SK-N-SH (cell line): ENCODE data around the gene LIG1. TPM values are rescaled to one million over a fixed set of nuclear protein-coding genes. Genes with fewer than 3 reads are reported as not detected.

Experiments used
- CTCF ChIA-PET: fragments of 300-600, 350-600 bp; formaldehyde crosslinking; extraction: SDS; loops from one replicate; lab custom pipeline; 2021; lab: Yijun Ruan, JAX
- POLR2A ChIA-PET: fragments of 350-600 bp; sonication (Branson Sonifier 250); formaldehyde crosslinking; extraction: SDS; loops from one replicate; lab custom pipeline; 2020; ENCODE audit warnings: antibody characterized with exemption, inconsistent platforms; lab: Yijun Ruan, JAX
- DNase-seq: peaks from one replicate; pipeline ENCODE4 v3.0.0; 2012
- H2AFZ ChIP-seq: fragments of 200-600 bp; sonication (generic); 2 replicates; pipeline ENCODE4 v1.8.1; 2016; ENCODE audit warnings: antibody characterized with exemption, mild to moderate bottlenecking, low read depth
- H3F3A ChIP-seq: fragments of 200-600 bp; sonication (generic); replicated peaks from 2 replicates; pipeline ENCODE3; 2016; ENCODE audit warnings: antibody characterized with exemption, mild to moderate bottlenecking; ENCODE audit not compliant: insufficient read depth
- H3K27ac ChIP-seq, 2 experiments: fragments of 200-500 bp in 1 of 2; fragments of 200-600 bp in 1 of 2; sonication (Bioruptor generic) in 1 of 2; sonication (generic), shearing (Covaris generic) in 1 of 2; 2 replicates each; pipeline versions ENCODE4 v1.5.1 to v1.6.1; 2014 to 2016; ENCODE audit warnings: low read depth in 2 of 2, inconsistent platforms in 1 of 2, low read length in 1 of 2, mild to moderate bottlenecking in 1 of 2, mixed read lengths in 1 of 2
- H3K27me3 ChIP-seq: fragments of 200-600 bp; sonication (generic), shearing (Covaris generic); 2 replicates; pipeline ENCODE4 v1.6.1; 2016; ENCODE audit warnings: mixed run types; ENCODE audit not compliant: insufficient read depth
- H3K36me3 ChIP-seq, 2 experiments: fragments of 200-500 bp in 1 of 2; fragments of 200-600 bp in 1 of 2; sonication (Bioruptor generic) in 1 of 2; sonication (generic) in 1 of 2; replicated peaks in 1 of 2; 2 replicates each; pipeline versions ENCODE3 to v1.5.1; 2014 to 2016; ENCODE audit warnings: low read length in 1 of 2, mild to moderate bottlenecking in 1 of 2; ENCODE audit not compliant: insufficient read depth in 2 of 2, control insufficient read depth in 1 of 2
- H3K4me1 ChIP-seq, 2 experiments: fragments of 200-500 bp in 1 of 2; fragments of 200-600 bp in 1 of 2; sonication (Bioruptor generic) in 1 of 2; sonication (generic), shearing (Covaris generic) in 1 of 2; 2 replicates each; pipeline versions ENCODE4 v1.5.1 to v1.6.1; 2014 to 2016; ENCODE audit warnings: low read depth in 1 of 2, low read length in 1 of 2, mixed run types in 1 of 2; ENCODE audit not compliant: insufficient read depth in 2 of 2, control insufficient read depth in 1 of 2
- H3K4me2 ChIP-seq: fragments of 200-600 bp; sonication (generic), shearing (Covaris generic); 2 replicates; pipeline ENCODE4 v1.6.1; 2017; ENCODE audit warnings: mixed run types
- H3K4me3 ChIP-seq, 2 experiments: fragments of 200-500 bp in 1 of 2; fragments of 200-600 bp in 1 of 2; sonication (Bioruptor generic) in 1 of 2; sonication (generic), shearing (Covaris generic) in 1 of 2; 2 replicates each; pipeline versions ENCODE4 v1.5.1 to v1.8.1; 2014 to 2016; ENCODE audit warnings: low read depth in 2 of 2, inconsistent platforms in 1 of 2, low read length in 1 of 2, mild to moderate bottlenecking in 1 of 2, mixed read lengths in 1 of 2, moderate library complexity in 1 of 2
- H3K79me2 ChIP-seq: fragments of 200-600 bp; sonication (generic); 2 replicates; pipeline ENCODE4 v1.8.1; 2017; ENCODE audit warnings: mild to moderate bottlenecking; ENCODE audit not compliant: insufficient read depth
- H3K9ac ChIP-seq: fragments of 200-600 bp; sonication (generic); 2 replicates; pipeline ENCODE4 v1.6.1; 2017; ENCODE audit warnings: mixed run types
- H3K9me2 ChIP-seq: fragments of 200-600 bp; sonication (generic); 2 replicates; pipeline ENCODE4 v1.6.1; 2017; ENCODE audit warnings: mixed run types
- H3K9me3 ChIP-seq: fragments of 200-600 bp; sonication (generic); 2 replicates; pipeline ENCODE4 v1.6.1; 2017; ENCODE audit warnings: mixed run types, mild to moderate bottlenecking, moderate library complexity
- H4K20me1 ChIP-seq: fragments of 200-600 bp; sonication (generic); 2 replicates; pipeline ENCODE4 v1.6.1; 2017; ENCODE audit warnings: mild to moderate bottlenecking, mixed run types; ENCODE audit not compliant: insufficient read depth
- FOXM1 ChIP-seq: IDR thresholded peaks from 2 replicates; pipeline ENCODE4 v1.4.0; 2012; ENCODE audit warnings: low read depth, mild to moderate bottlenecking
- GABPA ChIP-seq: IDR thresholded peaks from 2 replicates; pipeline ENCODE4 v1.4.0; 2012; ENCODE audit warnings: low read depth, mild to moderate bottlenecking
- MXI1 ChIP-seq: IDR thresholded peaks from 2 replicates; pipeline ENCODE4 v1.6.1; 2012; ENCODE audit warnings: mild to moderate bottlenecking, low read depth, low read length, improper control_type of control experiment
- RAD21 ChIP-seq: IDR thresholded peaks from 2 replicates; pipeline ENCODE4 v1.6.1; 2012; ENCODE audit warnings: mild to moderate bottlenecking, low read length
- SMC3 ChIP-seq: IDR thresholded peaks from 2 replicates; pipeline ENCODE4 v1.6.1; 2012; ENCODE audit warnings: low read depth, low read length, improper control_type of control experiment
- TCF12 ChIP-seq: IDR thresholded peaks from 2 replicates; pipeline ENCODE4 v1.4.0; 2012
- YY1 ChIP-seq: IDR thresholded peaks from 2 replicates; pipeline ENCODE4 v1.4.0; 2012; ENCODE audit warnings: low read depth, mild to moderate bottlenecking
- WGBS: methylation state at CpG from one replicate; pipeline ENCODE4 v1.1.6; 2017; ENCODE audit warnings: low lambda C conversion rate; 5-methylcytosine and 5-hydroxymethylcytosine counted together
- polyA plus RNA-seq, 3 experiments: library from polyadenylated mRNA; depleted of rRNA; stranded (reverse); fragments of >200 nt; gene quantifications; 2 replicates each; pipeline ENCODE4 v1.2.3, GENCODE V29; 2012
- TF ChIP-seq, protein P1 (sequence below): IDR thresholded peaks from 2 replicates; pipeline ENCODE4 v1.6.1; 2012; ENCODE audit warnings: mild to moderate bottlenecking, low read depth, low read length, moderate library complexity
- TF ChIP-seq, protein P2 (sequence below): fragments of 150-350 bp; IDR thresholded peaks from 2 replicates; pipeline ENCODE4 v1.6.1; 2016; ENCODE audit warnings: mild to moderate bottlenecking, low read depth, low read length
- TF ChIP-seq, protein P3 (sequence below): IDR thresholded peaks from 2 replicates; pipeline ENCODE4; 2012
- TF ChIP-seq, protein P4 (sequence below): fragments of 200-600 bp; sonication (generic); IDR thresholded peaks from 2 replicates; pipeline ENCODE4 v1.6.1; 2017; ENCODE audit warnings: antibody characterized with exemption, mild to moderate bottlenecking, moderate library complexity
- TF ChIP-seq, protein P5 (sequence below): IDR thresholded peaks from 2 replicates; pipeline ENCODE4 v1.4.0; 2012; ENCODE audit warnings: low read depth, borderline replicate concordance

The LIG1 gene
- polyA plus RNA-seq, 1 of the 3 experiments (the other 2 are of a cell fraction) = 53.0 TPM

DNA sequence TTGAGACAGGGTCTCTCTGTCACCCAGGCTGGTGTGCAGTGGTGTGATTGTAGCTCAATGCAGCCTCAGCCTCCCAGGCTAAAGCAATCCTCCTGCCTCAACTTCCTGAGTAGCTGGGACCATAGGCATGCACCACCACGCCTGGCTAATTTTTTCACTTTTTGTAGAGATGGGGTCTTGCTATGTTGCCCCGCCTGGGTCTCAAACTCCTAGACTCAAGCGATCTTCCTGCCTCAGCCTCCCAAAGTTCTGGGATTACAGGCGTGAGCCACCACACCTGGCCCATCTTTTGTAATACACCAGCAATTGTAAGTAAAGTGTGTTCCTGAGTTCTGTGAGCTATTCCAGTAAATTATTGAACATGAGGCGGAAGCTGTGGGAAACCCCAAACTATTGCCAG is 66.2 kb downstream of the LIG1 start:
- ChIA-PET POLR2A (no interaction called here), CTCF (interaction anchor here (1.0 to 10.8 kb wide), 3 partner anchors 48 to 157 kb away, joined by 3 to 168 read pairs (median 5); no protein-coding TSS in a partner anchor)
- no peak overlapping the region for H3K4me3 ChIP-seq
- no peak overlapping the region for H3K27ac ChIP-seq
- no peaks in the 10 kb centered on the region for H3K9me3 ChIP-seq
- TF ChIP-seq FOXM1 (no peak), MXI1 (no peak), YY1 (no peak)
- TF ChIP-seq, protein P1, sequence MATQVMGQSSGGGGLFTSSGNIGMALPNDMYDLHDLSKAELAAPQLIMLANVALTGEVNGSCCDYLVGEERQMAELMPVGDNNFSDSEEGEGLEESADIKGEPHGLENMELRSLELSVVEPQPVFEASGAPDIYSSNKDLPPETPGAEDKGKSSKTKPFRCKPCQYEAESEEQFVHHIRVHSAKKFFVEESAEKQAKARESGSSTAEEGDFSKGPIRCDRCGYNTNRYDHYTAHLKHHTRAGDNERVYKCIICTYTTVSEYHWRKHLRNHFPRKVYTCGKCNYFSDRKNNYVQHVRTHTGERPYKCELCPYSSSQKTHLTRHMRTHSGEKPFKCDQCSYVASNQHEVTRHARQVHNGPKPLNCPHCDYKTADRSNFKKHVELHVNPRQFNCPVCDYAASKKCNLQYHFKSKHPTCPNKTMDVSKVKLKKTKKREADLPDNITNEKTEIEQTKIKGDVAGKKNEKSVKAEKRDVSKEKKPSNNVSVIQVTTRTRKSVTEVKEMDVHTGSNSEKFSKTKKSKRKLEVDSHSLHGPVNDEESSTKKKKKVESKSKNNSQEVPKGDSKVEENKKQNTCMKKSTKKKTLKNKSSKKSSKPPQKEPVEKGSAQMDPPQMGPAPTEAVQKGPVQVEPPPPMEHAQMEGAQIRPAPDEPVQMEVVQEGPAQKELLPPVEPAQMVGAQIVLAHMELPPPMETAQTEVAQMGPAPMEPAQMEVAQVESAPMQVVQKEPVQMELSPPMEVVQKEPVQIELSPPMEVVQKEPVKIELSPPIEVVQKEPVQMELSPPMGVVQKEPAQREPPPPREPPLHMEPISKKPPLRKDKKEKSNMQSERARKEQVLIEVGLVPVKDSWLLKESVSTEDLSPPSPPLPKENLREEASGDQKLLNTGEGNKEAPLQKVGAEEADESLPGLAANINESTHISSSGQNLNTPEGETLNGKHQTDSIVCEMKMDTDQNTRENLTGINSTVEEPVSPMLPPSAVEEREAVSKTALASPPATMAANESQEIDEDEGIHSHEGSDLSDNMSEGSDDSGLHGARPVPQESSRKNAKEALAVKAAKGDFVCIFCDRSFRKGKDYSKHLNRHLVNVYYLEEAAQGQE = no peak
- TF ChIP-seq, protein P2, sequence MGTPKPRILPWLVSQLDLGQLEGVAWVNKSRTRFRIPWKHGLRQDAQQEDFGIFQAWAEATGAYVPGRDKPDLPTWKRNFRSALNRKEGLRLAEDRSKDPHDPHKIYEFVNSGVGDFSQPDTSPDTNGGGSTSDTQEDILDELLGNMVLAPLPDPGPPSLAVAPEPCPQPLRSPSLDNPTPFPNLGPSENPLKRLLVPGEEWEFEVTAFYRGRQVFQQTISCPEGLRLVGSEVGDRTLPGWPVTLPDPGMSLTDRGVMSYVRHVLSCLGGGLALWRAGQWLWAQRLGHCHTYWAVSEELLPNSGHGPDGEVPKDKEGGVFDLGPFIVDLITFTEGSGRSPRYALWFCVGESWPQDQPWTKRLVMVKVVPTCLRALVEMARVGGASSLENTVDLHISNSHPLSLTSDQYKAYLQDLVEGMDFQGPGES = no peak
- WGBS = 78% methylated on average over 5 of the region's 5 CpGs
- H3K4me1 ChIP-seq = no peaks in the 10 kb centered on the region
- H4K20me1 ChIP-seq = no peaks in the 10 kb centered on the region
- DNase-seq = no peak
- no peak overlapping the region for H3K4me2 ChIP-seq
- peaks cover 3% of the 10 kb centered on the region for H3F3A ChIP-seq
- no peaks in the 10 kb centered on the region for H3K36me3 ChIP-seq
- H3K9ac ChIP-seq = no peak overlapping the region
- no peaks in the 10 kb centered on the region for H3K9me2 ChIP-seq
- no peaks in the 10 kb centered on the region for H3K79me2 ChIP-seq
- H2AFZ ChIP-seq = no peak overlapping the region
- no peaks in the 10 kb centered on the region for H3K27me3 ChIP-seq

DNA sequence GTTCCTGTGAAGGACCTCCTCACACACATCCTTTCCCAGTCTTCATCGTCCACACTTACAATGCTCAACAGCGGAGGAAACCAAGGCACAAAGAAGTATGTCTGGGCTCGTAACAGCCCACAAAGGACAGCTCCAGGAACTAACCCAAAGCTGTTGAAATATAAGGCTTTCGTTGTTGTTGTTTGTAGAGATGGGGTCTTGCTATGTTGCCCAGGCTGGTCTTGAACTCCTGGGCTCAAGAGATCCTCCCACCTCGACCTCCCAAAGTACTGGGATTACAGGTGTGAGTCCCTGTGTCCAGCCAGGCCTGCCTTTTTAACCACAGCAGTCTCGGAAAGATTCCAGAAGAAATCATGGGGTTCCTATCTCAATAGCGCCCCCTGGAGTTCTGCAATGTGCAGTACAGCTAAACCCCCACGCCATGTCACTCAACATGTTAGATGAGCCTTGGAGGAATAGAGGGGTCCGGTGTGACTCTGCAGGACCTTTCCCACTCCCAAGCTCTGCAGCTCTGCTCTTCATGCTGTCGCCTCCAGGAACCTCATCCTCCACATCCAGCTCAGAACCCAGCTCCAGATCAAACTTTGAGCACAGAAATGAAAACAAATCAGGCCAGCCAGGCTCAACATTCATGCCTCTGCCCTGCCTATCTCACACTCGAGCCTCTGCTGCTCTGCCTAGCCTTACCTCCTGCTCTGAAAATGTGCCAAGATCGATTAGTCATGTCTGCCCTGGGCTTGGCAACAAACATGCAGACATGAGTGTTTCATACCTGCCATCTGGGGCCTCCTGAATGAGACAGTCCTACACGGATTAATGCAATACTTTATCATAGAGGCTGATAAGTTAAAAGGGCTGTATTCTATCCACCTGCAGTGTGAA is 67.0 kb downstream of the LIG1 start:
- Histone ChIP-seq H3K27ac (no peak overlapping the region), H2AFZ (no peak overlapping the region), H3F3A (peaks cover under 1% of the 10 kb centered on the region), H3K9me2 (no peaks in the 10 kb centered on the region), H3K9me3 (no peaks in the 10 kb centered on the region), H3K79me2 (no peaks in the 10 kb centered on the region), H4K20me1 (no peaks in the 10 kb centered on the region), H3K27me3 (no peaks in the 10 kb centered on the region), H3K4me1 (no peaks in the 10 kb centered on the region), H3K9ac (no peak overlapping the region), H3K36me3 (no peaks in the 10 kb centered on the region), H3K4me3 (no peak overlapping the region; a peak in 1 of 4 replicates), H3K4me2 (no peak overlapping the region)
- TF ChIP-seq, protein P3, sequence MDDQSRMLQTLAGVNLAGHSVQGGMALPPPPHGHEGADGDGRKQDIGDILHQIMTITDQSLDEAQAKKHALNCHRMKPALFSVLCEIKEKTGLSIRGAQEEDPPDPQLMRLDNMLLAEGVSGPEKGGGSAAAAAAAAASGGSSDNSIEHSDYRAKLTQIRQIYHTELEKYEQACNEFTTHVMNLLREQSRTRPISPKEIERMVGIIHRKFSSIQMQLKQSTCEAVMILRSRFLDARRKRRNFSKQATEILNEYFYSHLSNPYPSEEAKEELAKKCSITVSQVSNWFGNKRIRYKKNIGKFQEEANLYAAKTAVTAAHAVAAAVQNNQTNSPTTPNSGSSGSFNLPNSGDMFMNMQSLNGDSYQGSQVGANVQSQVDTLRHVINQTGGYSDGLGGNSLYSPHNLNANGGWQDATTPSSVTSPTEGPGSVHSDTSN = peak; percentile 73
- TF ChIP-seq RAD21 (peak; percentile 65), TCF12 (no peak), SMC3 (peak; percentile 83), GABPA (no peak), MXI1 (no peak)
- TF ChIP-seq, protein P4, sequence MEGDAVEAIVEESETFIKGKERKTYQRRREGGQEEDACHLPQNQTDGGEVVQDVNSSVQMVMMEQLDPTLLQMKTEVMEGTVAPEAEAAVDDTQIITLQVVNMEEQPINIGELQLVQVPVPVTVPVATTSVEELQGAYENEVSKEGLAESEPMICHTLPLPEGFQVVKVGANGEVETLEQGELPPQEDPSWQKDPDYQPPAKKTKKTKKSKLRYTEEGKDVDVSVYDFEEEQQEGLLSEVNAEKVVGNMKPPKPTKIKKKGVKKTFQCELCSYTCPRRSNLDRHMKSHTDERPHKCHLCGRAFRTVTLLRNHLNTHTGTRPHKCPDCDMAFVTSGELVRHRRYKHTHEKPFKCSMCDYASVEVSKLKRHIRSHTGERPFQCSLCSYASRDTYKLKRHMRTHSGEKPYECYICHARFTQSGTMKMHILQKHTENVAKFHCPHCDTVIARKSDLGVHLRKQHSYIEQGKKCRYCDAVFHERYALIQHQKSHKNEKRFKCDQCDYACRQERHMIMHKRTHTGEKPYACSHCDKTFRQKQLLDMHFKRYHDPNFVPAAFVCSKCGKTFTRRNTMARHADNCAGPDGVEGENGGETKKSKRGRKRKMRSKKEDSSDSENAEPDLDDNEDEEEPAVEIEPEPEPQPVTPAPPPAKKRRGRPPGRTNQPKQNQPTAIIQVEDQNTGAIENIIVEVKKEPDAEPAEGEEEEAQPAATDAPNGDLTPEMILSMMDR = peak; percentile 79
- TF ChIP-seq, protein P5, sequence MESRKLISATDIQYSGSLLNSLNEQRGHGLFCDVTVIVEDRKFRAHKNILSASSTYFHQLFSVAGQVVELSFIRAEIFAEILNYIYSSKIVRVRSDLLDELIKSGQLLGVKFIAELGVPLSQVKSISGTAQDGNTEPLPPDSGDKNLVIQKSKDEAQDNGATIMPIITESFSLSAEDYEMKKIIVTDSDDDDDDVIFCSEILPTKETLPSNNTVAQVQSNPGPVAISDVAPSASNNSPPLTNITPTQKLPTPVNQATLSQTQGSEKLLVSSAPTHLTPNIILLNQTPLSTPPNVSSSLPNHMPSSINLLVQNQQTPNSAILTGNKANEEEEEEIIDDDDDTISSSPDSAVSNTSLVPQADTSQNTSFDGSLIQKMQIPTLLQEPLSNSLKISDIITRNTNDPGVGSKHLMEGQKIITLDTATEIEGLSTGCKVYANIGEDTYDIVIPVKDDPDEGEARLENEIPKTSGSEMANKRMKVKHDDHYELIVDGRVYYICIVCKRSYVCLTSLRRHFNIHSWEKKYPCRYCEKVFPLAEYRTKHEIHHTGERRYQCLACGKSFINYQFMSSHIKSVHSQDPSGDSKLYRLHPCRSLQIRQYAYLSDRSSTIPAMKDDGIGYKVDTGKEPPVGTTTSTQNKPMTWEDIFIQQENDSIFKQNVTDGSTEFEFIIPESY = no peak
- 51% methylated on average over 9 of the region's 13 CpGs for WGBS
- ChIA-PET POLR2A (no interaction called here), CTCF (interaction anchor here (0.9 to 10.8 kb wide), 13 partner anchors 8 to 157 kb away, joined by 3 to 168 read pairs (median 4); partner anchors contain the start of gene PLA2G4C)
- peak; percentile 70 for DNase-seq
